Measurements from ENCODE around the gene FBXO47. TPM values are rescaled to one million over a fixed set of nuclear protein-coding genes. Genes with fewer than 3 reads are reported as not detected.

The FBXO47 gene
- total and polyA plus RNA-seq, 2 of the 13 experiments (the other 11 are each of a cell fraction or from before 2014, with no cell fraction given): not detected

DNA sequence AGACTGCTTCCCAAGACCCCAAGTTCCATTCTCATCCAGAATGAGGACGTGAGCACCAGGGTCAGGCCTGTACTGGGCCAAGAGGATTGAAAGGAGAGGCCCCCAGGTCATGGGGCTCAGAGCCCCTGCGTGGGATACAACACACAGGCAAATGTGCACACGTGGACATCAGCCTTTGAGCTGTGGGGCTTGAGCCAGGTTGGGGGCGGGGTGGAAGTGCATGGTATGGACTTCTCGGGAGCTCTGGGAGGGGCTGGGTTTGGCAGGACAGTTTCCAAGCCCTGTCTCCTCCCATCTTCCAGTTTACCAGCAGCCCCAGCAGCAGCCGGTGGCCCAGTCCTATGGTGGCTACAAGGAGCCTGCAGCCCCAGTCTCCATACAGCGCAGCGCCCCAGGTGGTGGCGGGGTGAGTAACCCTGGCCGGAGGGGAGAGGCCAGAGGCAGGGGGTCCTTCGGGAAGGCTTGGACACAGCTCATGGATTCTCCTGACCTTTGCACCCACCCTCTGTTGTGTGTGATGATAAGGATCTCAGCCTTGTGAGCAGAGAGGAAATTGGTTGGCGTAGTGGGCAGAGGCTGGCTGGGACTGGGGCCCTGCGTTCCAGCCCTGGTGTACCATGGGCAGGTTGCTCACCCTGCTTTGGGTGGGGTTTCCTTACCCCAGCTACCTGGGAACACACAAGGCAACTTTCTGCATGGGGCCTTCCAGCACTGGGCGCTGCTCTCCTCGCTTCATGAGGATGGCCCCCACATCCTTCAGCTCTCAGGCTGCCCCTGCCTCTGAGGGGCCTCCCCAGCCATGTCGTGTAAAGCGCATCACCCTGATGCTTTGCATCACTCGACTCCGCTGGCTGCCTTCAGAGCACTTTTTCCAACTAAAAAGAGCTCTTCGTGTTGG is 52.2 kb downstream of the FBXO47 start (continued):
- TF ChIP-seq EED (CRISPR knock-in tag; IDR thresholded peaks at IDR 0.05) (no peak), YY1 (IDR thresholded peaks at IDR 0.05; ENCODE audit: insufficient read depth, insufficient replicate concordance, low read depth, low read length) (peak; percentile 76), FOSL2 (CRISPR knock-in tag; IDR thresholded peaks at IDR 0.05) (peak; percentile 70), ZBTB8A (CRISPR knock-in tag; IDR thresholded peaks at IDR 0.05; ENCODE audit: borderline replicate concordance, low read depth) (no peak), ZSCAN31 (CRISPR knock-in tag; IDR thresholded peaks at IDR 0.05; ENCODE audit: low read depth) (peak; percentile 38; the same call in 1 of the 2 replicates), ZNF761 (CRISPR knock-in tag; conservative IDR thresholded peaks at IDR 0.05) (no peak), ZKSCAN8 (CRISPR knock-in tag; IDR thresholded peaks at IDR 0.05; ENCODE audit: borderline replicate concordance) (no peak), NONO (IDR thresholded peaks at IDR 0.05) (no peak), NONO (CRISPR knock-in tag; conservative IDR thresholded peaks at IDR 0.05) (peak; percentile 64; the same call in 1 of the 2 replicates), ZNF607 (CRISPR knock-in tag; IDR thresholded peaks at IDR 0.05; ENCODE audit: borderline replicate concordance) (peak; percentile 46; the same call in 1 of the 2 replicates), ZNF530 (CRISPR knock-in tag; IDR thresholded peaks at IDR 0.05; ENCODE audit: low read depth) (no peak), TBP (CRISPR knock-in tag; IDR thresholded peaks at IDR 0.05) (no peak), MTF1 (CRISPR knock-in tag; IDR thresholded peaks at IDR 0.05) (no peak), ATF1 (CRISPR knock-in tag; IDR thresholded peaks at IDR 0.05) (no peak), KLF13 (CRISPR knock-in tag; IDR thresholded peaks at IDR 0.05) (no peak), RNF2 (conservative IDR thresholded peaks at IDR 0.05; ENCODE audit: low read depth) (no peak)
- TF ChIP-seq, protein P1, sequence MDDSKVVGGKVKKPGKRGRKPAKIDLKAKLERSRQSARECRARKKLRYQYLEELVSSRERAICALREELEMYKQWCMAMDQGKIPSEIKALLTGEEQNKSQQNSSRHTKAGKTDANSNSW (CRISPR knock-in tag; IDR thresholded peaks at IDR 0.05; ENCODE audit: borderline replicate concordance): 0 out of 2 replicates have a peak, but pooled peaks have one; percentile 56
- TF ChIP-seq, protein P2, sequence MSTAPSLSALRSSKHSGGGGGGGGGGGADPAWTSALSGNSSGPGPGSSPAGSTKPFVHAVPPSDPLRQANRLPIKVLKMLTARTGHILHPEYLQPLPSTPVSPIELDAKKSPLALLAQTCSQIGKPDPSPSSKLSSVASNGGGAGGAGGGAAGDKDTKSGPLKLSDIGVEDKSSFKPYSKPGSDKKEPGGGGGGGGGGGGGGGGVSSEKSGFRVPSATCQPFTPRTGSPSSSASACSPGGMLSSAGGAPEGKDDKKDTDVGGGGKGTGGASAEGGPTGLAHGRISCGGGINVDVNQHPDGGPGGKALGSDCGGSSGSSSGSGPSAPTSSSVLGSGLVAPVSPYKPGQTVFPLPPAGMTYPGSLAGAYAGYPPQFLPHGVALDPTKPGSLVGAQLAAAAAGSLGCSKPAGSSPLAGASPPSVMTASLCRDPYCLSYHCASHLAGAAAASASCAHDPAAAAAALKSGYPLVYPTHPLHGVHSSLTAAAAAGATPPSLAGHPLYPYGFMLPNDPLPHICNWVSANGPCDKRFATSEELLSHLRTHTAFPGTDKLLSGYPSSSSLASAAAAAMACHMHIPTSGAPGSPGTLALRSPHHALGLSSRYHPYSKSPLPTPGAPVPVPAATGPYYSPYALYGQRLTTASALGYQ (CRISPR knock-in tag; IDR thresholded peaks at IDR 0.05): no peak
- TF ChIP-seq, protein P3, sequence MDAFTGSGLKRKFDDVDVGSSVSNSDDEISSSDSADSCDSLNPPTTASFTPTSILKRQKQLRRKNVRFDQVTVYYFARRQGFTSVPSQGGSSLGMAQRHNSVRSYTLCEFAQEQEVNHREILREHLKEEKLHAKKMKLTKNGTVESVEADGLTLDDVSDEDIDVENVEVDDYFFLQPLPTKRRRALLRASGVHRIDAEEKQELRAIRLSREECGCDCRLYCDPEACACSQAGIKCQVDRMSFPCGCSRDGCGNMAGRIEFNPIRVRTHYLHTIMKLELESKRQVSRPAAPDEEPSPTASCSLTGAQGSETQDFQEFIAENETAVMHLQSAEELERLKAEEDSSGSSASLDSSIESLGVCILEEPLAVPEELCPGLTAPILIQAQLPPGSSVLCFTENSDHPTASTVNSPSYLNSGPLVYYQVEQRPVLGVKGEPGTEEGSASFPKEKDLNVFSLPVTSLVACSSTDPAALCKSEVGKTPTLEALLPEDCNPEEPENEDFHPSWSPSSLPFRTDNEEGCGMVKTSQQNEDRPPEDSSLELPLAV (CRISPR knock-in tag; conservative IDR thresholded peaks at IDR 0.05; ENCODE audit: low read depth): no peak
- TF ChIP-seq, protein P4, sequence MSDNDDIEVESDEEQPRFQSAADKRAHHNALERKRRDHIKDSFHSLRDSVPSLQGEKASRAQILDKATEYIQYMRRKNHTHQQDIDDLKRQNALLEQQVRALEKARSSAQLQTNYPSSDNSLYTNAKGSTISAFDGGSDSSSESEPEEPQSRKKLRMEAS (IDR thresholded peaks at IDR 0.05): peak; percentile 60
- TF ChIP-seq, protein P5, sequence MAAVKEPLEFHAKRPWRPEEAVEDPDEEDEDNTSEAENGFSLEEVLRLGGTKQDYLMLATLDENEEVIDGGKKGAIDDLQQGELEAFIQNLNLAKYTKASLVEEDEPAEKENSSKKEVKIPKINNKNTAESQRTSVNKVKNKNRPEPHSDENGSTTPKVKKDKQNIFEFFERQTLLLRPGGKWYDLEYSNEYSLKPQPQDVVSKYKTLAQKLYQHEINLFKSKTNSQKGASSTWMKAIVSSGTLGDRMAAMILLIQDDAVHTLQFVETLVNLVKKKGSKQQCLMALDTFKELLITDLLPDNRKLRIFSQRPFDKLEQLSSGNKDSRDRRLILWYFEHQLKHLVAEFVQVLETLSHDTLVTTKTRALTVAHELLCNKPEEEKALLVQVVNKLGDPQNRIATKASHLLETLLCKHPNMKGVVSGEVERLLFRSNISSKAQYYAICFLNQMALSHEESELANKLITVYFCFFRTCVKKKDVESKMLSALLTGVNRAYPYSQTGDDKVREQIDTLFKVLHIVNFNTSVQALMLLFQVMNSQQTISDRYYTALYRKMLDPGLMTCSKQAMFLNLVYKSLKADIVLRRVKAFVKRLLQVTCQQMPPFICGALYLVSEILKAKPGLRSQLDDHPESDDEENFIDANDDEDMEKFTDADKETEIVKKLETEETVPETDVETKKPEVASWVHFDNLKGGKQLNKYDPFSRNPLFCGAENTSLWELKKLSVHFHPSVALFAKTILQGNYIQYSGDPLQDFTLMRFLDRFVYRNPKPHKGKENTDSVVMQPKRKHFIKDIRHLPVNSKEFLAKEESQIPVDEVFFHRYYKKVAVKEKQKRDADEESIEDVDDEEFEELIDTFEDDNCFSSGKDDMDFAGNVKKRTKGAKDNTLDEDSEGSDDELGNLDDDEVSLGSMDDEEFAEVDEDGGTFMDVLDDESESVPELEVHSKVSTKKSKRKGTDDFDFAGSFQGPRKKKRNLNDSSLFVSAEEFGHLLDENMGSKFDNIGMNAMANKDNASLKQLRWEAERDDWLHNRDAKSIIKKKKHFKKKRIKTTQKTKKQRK (IDR thresholded peaks at IDR 0.05; ENCODE audit: low read length): no peak

Measured in HepG2 (cell line).